Measurements from ENCODE around the gene NOS1AP.

NOS1AP gene

DNA sequence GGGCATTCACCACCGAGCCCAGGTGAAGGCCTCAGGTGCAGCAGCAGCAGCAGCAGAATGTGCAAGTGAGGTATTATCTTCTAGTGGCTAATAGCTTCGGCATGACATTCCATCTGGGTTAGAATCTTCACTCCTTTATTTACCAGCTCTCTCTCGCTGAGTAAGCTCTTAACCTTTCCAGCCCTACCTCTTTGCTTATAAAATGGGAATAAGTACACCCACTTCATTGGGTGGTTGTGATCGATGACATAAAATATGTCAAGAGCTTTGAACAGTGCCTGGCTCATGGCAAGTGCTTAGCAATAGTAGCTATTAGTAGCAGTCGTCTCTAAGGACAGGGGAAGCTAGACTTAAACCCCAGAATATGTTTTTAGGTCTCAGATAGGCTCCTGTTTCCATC lies 149.5 kb downstream of the NOS1AP start:
- Histone ChIP-seq H3K36me3 (ENCODE audit: insufficient read depth, low read length) (no peaks in the 10 kb centered on the region), H3K4me2 (ENCODE audit: low read length) (no peak overlapping the region), H4K20me1 (ENCODE audit: insufficient read depth, low read length) (no peaks in the 10 kb centered on the region), H3K9ac (ENCODE audit: low read length) (no peak overlapping the region), H3F3A (ENCODE audit: insufficient read depth, low read length) (no peaks in the 10 kb centered on the region), H3K27ac (ENCODE audit: low read depth, low read length, poor library complexity, severe bottlenecking) (no peak overlapping the region), H3K27me3 (ENCODE audit: insufficient read depth, low read length) (no peaks in the 10 kb centered on the region), H2AFZ (ENCODE audit: low read length) (no peak overlapping the region), H3K79me2 (ENCODE audit: insufficient read depth, low read length) (no peaks in the 10 kb centered on the region), H3K4me3 (ENCODE audit: low read depth, low read length, poor library complexity, severe bottlenecking) (no peak overlapping the region), H3K9me2 (ENCODE audit: low read depth, low read length) (no peaks in the 10 kb centered on the region), H3K9me3 (ENCODE audit: low read length) (no peaks in the 10 kb centered on the region), H3K4me1 (ENCODE audit: insufficient read depth, low read length, severe bottlenecking) (no peaks in the 10 kb centered on the region)
- TF ChIP-seq, protein P1, sequence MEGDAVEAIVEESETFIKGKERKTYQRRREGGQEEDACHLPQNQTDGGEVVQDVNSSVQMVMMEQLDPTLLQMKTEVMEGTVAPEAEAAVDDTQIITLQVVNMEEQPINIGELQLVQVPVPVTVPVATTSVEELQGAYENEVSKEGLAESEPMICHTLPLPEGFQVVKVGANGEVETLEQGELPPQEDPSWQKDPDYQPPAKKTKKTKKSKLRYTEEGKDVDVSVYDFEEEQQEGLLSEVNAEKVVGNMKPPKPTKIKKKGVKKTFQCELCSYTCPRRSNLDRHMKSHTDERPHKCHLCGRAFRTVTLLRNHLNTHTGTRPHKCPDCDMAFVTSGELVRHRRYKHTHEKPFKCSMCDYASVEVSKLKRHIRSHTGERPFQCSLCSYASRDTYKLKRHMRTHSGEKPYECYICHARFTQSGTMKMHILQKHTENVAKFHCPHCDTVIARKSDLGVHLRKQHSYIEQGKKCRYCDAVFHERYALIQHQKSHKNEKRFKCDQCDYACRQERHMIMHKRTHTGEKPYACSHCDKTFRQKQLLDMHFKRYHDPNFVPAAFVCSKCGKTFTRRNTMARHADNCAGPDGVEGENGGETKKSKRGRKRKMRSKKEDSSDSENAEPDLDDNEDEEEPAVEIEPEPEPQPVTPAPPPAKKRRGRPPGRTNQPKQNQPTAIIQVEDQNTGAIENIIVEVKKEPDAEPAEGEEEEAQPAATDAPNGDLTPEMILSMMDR (IDR thresholded peaks at IDR 0.05; ENCODE audit: low read length) = no peak
- TF ChIP-seq EZH2 (IDR thresholded peaks at IDR 0.05; ENCODE audit: borderline replicate concordance, low read length) = no peak

DNA sequence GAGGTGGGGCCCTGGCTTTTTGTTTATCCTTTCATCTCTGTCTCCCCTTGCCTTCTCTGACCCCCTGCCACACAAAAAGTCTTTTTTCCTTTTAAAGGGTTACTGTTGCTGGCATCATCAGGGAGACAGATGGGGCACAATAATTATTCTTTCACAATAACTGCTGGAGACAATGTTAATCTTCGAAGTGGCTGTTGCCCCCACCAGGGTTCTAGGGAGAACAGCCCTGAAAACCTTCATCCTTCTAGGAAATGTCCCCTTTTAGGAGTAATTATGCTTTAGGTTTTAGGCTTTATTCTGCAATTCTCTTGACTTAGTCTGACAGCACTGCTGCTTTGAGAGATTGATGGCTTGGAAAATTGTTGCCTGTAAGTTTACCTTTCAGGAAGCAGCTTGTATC lies 150.0 kb downstream of the NOS1AP start:
- Histone ChIP-seq H3K9me2 (ENCODE audit: low read depth, low read length) (no peaks in the 10 kb centered on the region), H3K4me3 (ENCODE audit: low read depth, low read length, poor library complexity, severe bottlenecking) (no peak overlapping the region), H3K27me3 (ENCODE audit: insufficient read depth, low read length) (no peaks in the 10 kb centered on the region), H3K4me2 (ENCODE audit: low read length) (no peak overlapping the region), H3K79me2 (ENCODE audit: insufficient read depth, low read length) (no peaks in the 10 kb centered on the region), H3K9ac (ENCODE audit: low read length) (no peak overlapping the region), H3K4me1 (ENCODE audit: insufficient read depth, low read length, severe bottlenecking) (no peaks in the 10 kb centered on the region), H3K27ac (ENCODE audit: low read depth, low read length, poor library complexity, severe bottlenecking) (no peak overlapping the region), H3F3A (ENCODE audit: insufficient read depth, low read length) (no peaks in the 10 kb centered on the region), H3K36me3 (ENCODE audit: insufficient read depth, low read length) (no peaks in the 10 kb centered on the region), H2AFZ (ENCODE audit: low read length) (no peak overlapping the region), H3K9me3 (ENCODE audit: low read length) (no peaks in the 10 kb centered on the region), H4K20me1 (ENCODE audit: insufficient read depth, low read length) (no peaks in the 10 kb centered on the region)
- TF ChIP-seq, protein P1 (IDR thresholded peaks at IDR 0.05; ENCODE audit: low read length) = no peak
- TF ChIP-seq EZH2 (IDR thresholded peaks at IDR 0.05; ENCODE audit: borderline replicate concordance, low read length) = no peak

DNA sequence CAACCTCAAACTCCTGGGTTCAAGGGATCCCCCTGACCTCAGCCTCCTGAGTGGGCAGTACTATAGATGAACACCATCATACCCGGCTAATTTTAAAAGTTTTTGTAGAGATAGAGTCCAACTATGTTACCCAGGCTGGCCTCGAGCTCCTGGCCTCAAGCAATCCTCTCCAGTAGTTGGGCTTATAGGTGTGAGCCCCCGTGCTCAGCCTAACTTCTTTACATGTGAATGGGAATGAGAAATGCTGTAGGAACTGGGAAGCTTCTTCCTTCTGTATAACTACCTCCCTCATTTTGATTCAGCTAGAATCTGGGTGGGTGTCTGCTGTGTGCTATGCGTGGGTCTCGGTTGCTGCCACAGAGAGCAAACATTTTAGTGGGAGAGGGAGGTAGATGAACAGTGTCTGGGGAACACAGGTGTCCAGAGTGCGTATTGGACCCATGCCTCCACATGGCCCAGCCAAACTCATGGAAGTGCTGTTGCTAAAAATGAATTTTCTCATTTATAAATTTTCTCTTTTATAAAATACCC lies 150.6 kb downstream of the NOS1AP start:
- no peak overlapping the region for H3K9ac ChIP-seq (ENCODE audit: low read length)
- H2AFZ ChIP-seq (ENCODE audit: low read length) = no peak overlapping the region
- no peaks in the 10 kb centered on the region for H3F3A ChIP-seq (ENCODE audit: insufficient read depth, low read length)
- H3K36me3 ChIP-seq (ENCODE audit: insufficient read depth, low read length) = no peaks in the 10 kb centered on the region
- H3K4me1 ChIP-seq (ENCODE audit: insufficient read depth, low read length, severe bottlenecking) = no peaks in the 10 kb centered on the region
- no peaks in the 10 kb centered on the region for H4K20me1 ChIP-seq (ENCODE audit: insufficient read depth, low read length)
- H3K9me2 ChIP-seq (ENCODE audit: low read depth, low read length) = no peaks in the 10 kb centered on the region
- no peak overlapping the region for H3K27ac ChIP-seq (ENCODE audit: low read depth, low read length, poor library complexity, severe bottlenecking)
- TF ChIP-seq, protein P1 (IDR thresholded peaks at IDR 0.05; ENCODE audit: low read length) = no peak
- no peak for TF ChIP-seq EZH2 (IDR thresholded peaks at IDR 0.05; ENCODE audit: borderline replicate concordance, low read length)
- H3K9me3 ChIP-seq (ENCODE audit: low read length) = no peaks in the 10 kb centered on the region
- no peaks in the 10 kb centered on the region for H3K79me2 ChIP-seq (ENCODE audit: insufficient read depth, low read length)
- H3K4me3 ChIP-seq (ENCODE audit: low read depth, low read length, poor library complexity, severe bottlenecking) = no peak overlapping the region
- H3K4me2 ChIP-seq (ENCODE audit: low read length) = no peak overlapping the region
- no peaks in the 10 kb centered on the region for H3K27me3 ChIP-seq (ENCODE audit: insufficient read depth, low read length)

Measured in OCI-LY1 (cell line).